H9 (cell line): ENCODE measurements around the gene TRA2B. TPM values are rescaled to one million over a fixed set of nuclear protein-coding genes. Genes with fewer than 3 reads are reported as not detected.
"Not testable (repeated sequence)": the region's sequence is repeated elsewhere in the genome, so short reads cannot be mapped to it uniquely, and the experiment has no call there.

ENCODE experiments used
- DNase-seq: peaks from one replicate; pipeline ENCODE4 v3.0.0-alpha.2; 2017
- H2AFZ ChIP-seq: one replicate; pipeline ENCODE4 v1.6.1; 2013; ENCODE audit warnings: mild to moderate bottlenecking, low read length, control low read depth, moderate library complexity
- H2AK5ac ChIP-seq: 2 replicates; pipeline ENCODE4 v1.6.1; 2013; ENCODE audit warnings: low read length, control low read depth, mixed read lengths; ENCODE audit not compliant: insufficient read length
- H2BK120ac ChIP-seq: one replicate; pipeline ENCODE4 v1.6.1; 2013; ENCODE audit warnings: low read depth, mild to moderate bottlenecking, low read length, control low read depth, inconsistent platforms; ENCODE audit not compliant: poor library complexity, severe bottlenecking
- H2BK12ac ChIP-seq: 2 replicates; pipeline ENCODE4 v1.6.1; 2013; ENCODE audit warnings: low read length, control low read depth, mixed read lengths, low read depth; ENCODE audit not compliant: insufficient read length
- H2BK15ac ChIP-seq: 2 replicates; pipeline ENCODE4 v1.6.1; 2013; ENCODE audit warnings: low read depth, low read length, control low read depth
- H2BK20ac ChIP-seq: one replicate; pipeline ENCODE4 v1.6.1; 2013; ENCODE audit warnings: low read depth, mild to moderate bottlenecking, low read length, control low read depth, inconsistent platforms; ENCODE audit not compliant: poor library complexity, severe bottlenecking
- H2BK5ac ChIP-seq: 2 replicates; pipeline ENCODE4 v1.6.1; 2013; ENCODE audit warnings: low read length, control low read depth, mixed read lengths; ENCODE audit not compliant: insufficient read length
- H3K14ac ChIP-seq: 2 replicates; pipeline ENCODE4 v1.6.1; 2013; ENCODE audit warnings: low read length, control low read depth; ENCODE audit not compliant: insufficient read depth
- H3K18ac ChIP-seq: 2 replicates; pipeline ENCODE4 v1.6.1; 2013; ENCODE audit warnings: low read depth, mild to moderate bottlenecking, mixed read lengths, low read length, control low read depth; ENCODE audit not compliant: insufficient read length
- H3K23ac ChIP-seq: 2 replicates; pipeline ENCODE4 v1.6.1; 2013; ENCODE audit warnings: low read length, control low read depth, mixed read lengths, low read depth; ENCODE audit not compliant: insufficient read length
- H3K23me2 ChIP-seq: 2 replicates; pipeline ENCODE4 v1.6.1; 2013; ENCODE audit warnings: low read depth, mild to moderate bottlenecking, mixed read lengths, low read length, control low read depth; ENCODE audit not compliant: insufficient read length, poor library complexity, severe bottlenecking
- H3K27ac ChIP-seq: 2 replicates; pipeline ENCODE4 v1.5.1; 2013; ENCODE audit warnings: low read length, control low read depth, mixed read lengths, low read depth; ENCODE audit not compliant: insufficient read length
- H3K27me3 ChIP-seq: 2 replicates; pipeline ENCODE4 v1.6.1; 2013; ENCODE audit warnings: low read length, control low read depth, inconsistent platforms; ENCODE audit not compliant: insufficient read depth
- H3K4ac ChIP-seq: 2 replicates; pipeline ENCODE4 v1.6.1; 2013; ENCODE audit warnings: low read depth, mild to moderate bottlenecking, control low read depth, inconsistent platforms, low read length, moderate library complexity
- H3K4me1 ChIP-seq: 2 replicates; pipeline ENCODE4 v1.6.1; 2013; ENCODE audit warnings: low read length, control low read depth, inconsistent platforms; ENCODE audit not compliant: insufficient read depth
- H3K4me2 ChIP-seq: 2 replicates; pipeline ENCODE4 v1.6.1; 2013; ENCODE audit warnings: low read length, control low read depth, mixed read lengths; ENCODE audit not compliant: insufficient read length, insufficient read depth
- H3K56ac ChIP-seq: 2 replicates; pipeline ENCODE4 v1.6.1; 2013; ENCODE audit warnings: low read depth, mild to moderate bottlenecking, mixed read lengths, low read length, control low read depth; ENCODE audit not compliant: insufficient read length
- H3K79me1 ChIP-seq: 2 replicates; pipeline ENCODE4 v1.6.1; 2013; ENCODE audit warnings: low read depth, mild to moderate bottlenecking, moderate library complexity, low read length, control low read depth, inconsistent platforms; ENCODE audit not compliant: insufficient read depth, poor library complexity, severe bottlenecking
- H3K79me2 ChIP-seq: 2 replicates; pipeline ENCODE4 v1.6.1; 2013; ENCODE audit warnings: low read length, control low read depth, inconsistent platforms; ENCODE audit not compliant: insufficient read depth
- H3K9ac ChIP-seq: 2 replicates; pipeline ENCODE4 v1.6.1; 2013; ENCODE audit warnings: low read length, control low read depth, mixed read lengths; ENCODE audit not compliant: insufficient read length; ENCODE audit errors: extremely low read depth
- H3K9me3 ChIP-seq: one replicate; pipeline ENCODE4 v1.6.1; 2013; ENCODE audit warnings: low read depth, low read length, inconsistent platforms; ENCODE audit not compliant: control insufficient read depth
- H3T11ph ChIP-seq: one replicate; pipeline ENCODE4 v1.6.1; 2013; ENCODE audit warnings: mild to moderate bottlenecking, low read length, control low read depth, inconsistent platforms
- H4K20me1 ChIP-seq: one replicate; pipeline ENCODE4 v1.6.1; 2013; ENCODE audit not compliant: control insufficient read depth, insufficient read length, insufficient read depth
- H4K5ac ChIP-seq: 2 replicates; pipeline ENCODE4 v1.6.1; 2013; ENCODE audit warnings: low read depth, mild to moderate bottlenecking, mixed read lengths, low read length, control low read depth; ENCODE audit not compliant: insufficient read length
- H4K8ac ChIP-seq: replicated peaks from 2 replicates; pipeline ENCODE4 v1.6.1; 2013; ENCODE audit warnings: low read length, control low read depth, mixed read lengths, low read depth; ENCODE audit not compliant: insufficient read length
- H4K91ac ChIP-seq: 2 replicates; pipeline ENCODE4 v1.6.1; 2013; ENCODE audit warnings: low read depth, mild to moderate bottlenecking, moderate library complexity, mixed read lengths, low read length, control low read depth; ENCODE audit not compliant: insufficient read length
- H3K27ac Mint-ChIP-seq, 3 experiments: 2 replicates in 2 of 3; 3 replicates in 1 of 3; pipeline ENCODE4 v1.8.0; 2020 to 2021; ENCODE audit warnings: mixed read lengths in 3 of 3, mild to moderate bottlenecking in 1 of 3, moderate library complexity in 1 of 3
- H3K27me3 Mint-ChIP-seq: 2 replicates; pipeline ENCODE4 v1.8.0; 2021; ENCODE audit warnings: low read depth, mild to moderate bottlenecking, moderate library complexity, mixed read lengths
- H3K36me3 Mint-ChIP-seq, 3 experiments: 2 replicates in 2 of 3; 3 replicates in 1 of 3; pipeline ENCODE4 v1.8.0; 2020 to 2021; ENCODE audit warnings: low read depth in 3 of 3, mixed read lengths in 3 of 3; ENCODE audit not compliant: insufficient read depth in 1 of 3
- H3K4me1 Mint-ChIP-seq, 2 experiments: 2 replicates each; pipeline ENCODE4 v1.8.0; 2020; ENCODE audit warnings: mixed read lengths in 2 of 2
- H3K4me3 Mint-ChIP-seq, 2 experiments: 2 replicates in 1 of 2; 3 replicates in 1 of 2; pipeline ENCODE4 v1.8.0; 2020 to 2021; ENCODE audit warnings: mild to moderate bottlenecking in 2 of 2, mixed read lengths in 2 of 2, moderate library complexity in 1 of 2
- H3K9me3 Mint-ChIP-seq, 2 experiments: 2 replicates in 1 of 2; 3 replicates in 1 of 2; pipeline ENCODE4 v1.8.0; 2020; ENCODE audit warnings: mild to moderate bottlenecking in 2 of 2, mixed read lengths in 2 of 2, moderate library complexity in 1 of 2
- CTCF ChIP-seq: fragments of 200-600 bp; sonication (generic); conservative IDR thresholded peaks from 3 replicates; pipeline ENCODE4 v1.8.0; 2021; ENCODE audit warnings: antibody characterized with exemption, mild to moderate bottlenecking
- WGBS: extraction: QIAGEN DNeasy Blood & Tissue Kit; methylation state at CpG from one replicate; pipeline ENCODE4 v1.1.7; 2013; ENCODE audit warnings: missing lambda C conversion rate, low lambda C conversion rate, mixed read lengths; ENCODE audit not compliant: insufficient read length; ENCODE audit errors: extremely low coverage; 5-methylcytosine and 5-hydroxymethylcytosine counted together
- total RNA-seq: library from RNA; stranded (reverse); gene quantifications from 2 replicates; pipeline ENCODE4 v1.2.1, GENCODE V29; 2021

Gene TRA2B
- total RNA-seq, 1 experiment from 2014 or later = 344 TPM

GRCh38 chr3:185912512-185912911 is 25.3 kb downstream of the TRA2B start:
- H3K9me3 Mint-ChIP-seq = no peaks in the 10 kb centered on the region
- H3K4me2 ChIP-seq = no peak overlapping the region
- H3K23me2 ChIP-seq = no peaks in the 10 kb centered on the region
- no peak overlapping the region for H2BK120ac ChIP-seq
- H3K9me3 ChIP-seq = no peaks in the 10 kb centered on the region
- H4K5ac ChIP-seq = no peak overlapping the region
- no peaks in the 10 kb centered on the region for H3K79me2 ChIP-seq
- H3K4me1 ChIP-seq = no peaks in the 10 kb centered on the region
- no peak overlapping the region for H4K91ac ChIP-seq
- H3K27ac ChIP-seq = no peak overlapping the region
- no peaks in the 10 kb centered on the region for H3K27me3 ChIP-seq
- H3K4ac ChIP-seq = no peak overlapping the region
- peaks cover 13 to 38% (median 32%) of the 10 kb centered on the region in 3 experiments for H3K36me3 Mint-ChIP-seq
- no peak for TF ChIP-seq CTCF
- no peak overlapping the region for H2BK20ac ChIP-seq
- no peak overlapping the region for H3K14ac ChIP-seq
- H2BK5ac ChIP-seq = no peak overlapping the region
- H3K79me1 ChIP-seq = peaks cover under 1% of the 10 kb centered on the region
- peaks cover 2% of the 10 kb centered on the region; the same call in 1 of the 2 replicates for H3K27me3 Mint-ChIP-seq
- no peak overlapping the region for H3K23ac ChIP-seq
- H2BK12ac ChIP-seq = no peak overlapping the region
- no peaks in the 10 kb centered on the region for H4K20me1 ChIP-seq
- no peak overlapping the region for H3T11ph ChIP-seq
- no peak for DNase-seq
- peaks cover 0 to 3% of the 10 kb centered on the region in 2 experiments; a peak in 2 of 4 replicates for H3K4me1 Mint-ChIP-seq
- no peak overlapping the region for H2AK5ac ChIP-seq
- H3K56ac ChIP-seq = no peak overlapping the region
- no peak overlapping the region for H2BK15ac ChIP-seq
- H2AFZ ChIP-seq = no peak overlapping the region
- no peak overlapping the region for H4K8ac ChIP-seq
- WGBS = no CpG with 5 or more reads among the region's 11 CpGs
- no peak overlapping the region for H3K18ac ChIP-seq
- no peak overlapping the region for H3K4me3 Mint-ChIP-seq
- peak overlapping the region in 1 of 3 experiments; percentile 47; a peak in 1 of 7 replicates for H3K27ac Mint-ChIP-seq
- no peak overlapping the region for H3K9ac ChIP-seq

GRCh38 chr3:185911076-185911448 is 26.8 kb downstream of the TRA2B start:
- H3K79me1 ChIP-seq, H2BK15ac ChIP-seq, H3K27ac Mint-ChIP-seq, H3K18ac ChIP-seq, H3K14ac ChIP-seq, H4K8ac ChIP-seq, H2BK12ac ChIP-seq, H3K23ac ChIP-seq, H4K91ac ChIP-seq, H2AFZ ChIP-seq, H3K23me2 ChIP-seq, H3K4me3 Mint-ChIP-seq, H3T11ph ChIP-seq, H2BK5ac ChIP-seq, H3K9me3 ChIP-seq, H3K4me2 ChIP-seq, H3K79me2 ChIP-seq, H2AK5ac ChIP-seq, H3K56ac ChIP-seq, H4K5ac ChIP-seq, H4K20me1 ChIP-seq, H3K4me1 ChIP-seq, H3K27me3 Mint-ChIP-seq, H2BK20ac ChIP-seq, H3K4me1 Mint-ChIP-seq, H3K9me3 Mint-ChIP-seq, H3K9ac ChIP-seq, H3K27me3 ChIP-seq, DNase-seq, H3K4ac ChIP-seq, H2BK120ac ChIP-seq, H3K27ac ChIP-seq: not testable (repeated sequence)
- H3K36me3 Mint-ChIP-seq = peaks cover 3 to 24% (median 17%) of the 10 kb centered on the region in 3 experiments; a peak in 6 of 7 replicates
- no CpG with 5 or more reads among the region's 2 CpGs for WGBS
